ENCODE data around the gene EFCAB6. TPM values are rescaled to one million over a fixed set of nuclear protein-coding genes. Genes with fewer than 3 reads are reported as not detected.

Gene EFCAB6
- total and polyA plus RNA-seq, 2 donors (not counting 3 experiments of a cell fraction or from before 2014, with no cell fraction given): 0.07 to 0.31 TPM

- H3K27ac ChIP-seq (ENCODE audit: insufficient read depth, low read depth, low read length): no peak overlapping the region
- H3K9me3 ChIP-seq (replicated peaks; ENCODE audit: control insufficient read depth, insufficient read depth, low read length): no peaks in the 10 kb centered on the region
- no peaks in the 10 kb centered on the region for H3K4me1 ChIP-seq (ENCODE audit: control insufficient read depth, extremely low read depth, insufficient read depth, low read length)
- H3K9me1 ChIP-seq (replicated peaks; ENCODE audit: control insufficient read depth, extremely low read depth, insufficient read depth, low read length): no peaks in the 10 kb centered on the region
- ChIA-PET POLR2A (no interaction called here), CTCF (no interaction called here)
- TF ChIP-seq POLR2A (IDR thresholded peaks at IDR 0.05; ENCODE audit: low read depth, low read length) (no peak), POLR2AphosphoS5 (IDR thresholded peaks at IDR 0.05; ENCODE audit: insufficient read depth, low read depth, low read length) (no peak), EZH2 (IDR thresholded peaks at IDR 0.05; ENCODE audit: borderline replicate concordance, low read depth, low read length, severe bottlenecking) (no peak), CTCF (IDR thresholded peaks at IDR 0.05; ENCODE audit: extremely low read depth in 1 of 2, insufficient read depth in 1 of 2, low read depth in 1 of 2, low read length in 2 of 2) (no peak), FOS (IDR thresholded peaks at IDR 0.05; ENCODE audit: borderline replicate concordance, insufficient read depth, low read length) (no peak), MYC (IDR thresholded peaks at IDR 0.05; ENCODE audit: low read depth, low read length) (no peak), GATA2 (IDR thresholded peaks at IDR 0.05; ENCODE audit: insufficient read depth, insufficient read length, low read depth, low read length) (no peak), MAX (IDR thresholded peaks at IDR 0.05; ENCODE audit: insufficient read depth, insufficient read length) (no peak), JUN (IDR thresholded peaks at IDR 0.05; ENCODE audit: borderline replicate concordance, insufficient read depth, insufficient read length, low read depth) (no peak)
- no peak for DNase-seq (ENCODE audit: low read depth, low spot score)
- H4K20me1 ChIP-seq (replicated peaks; ENCODE audit: control insufficient read depth, extremely low read depth, insufficient read depth, low read length): no peaks in the 10 kb centered on the region
- no peaks in the 10 kb centered on the region for H3K27me3 ChIP-seq (ENCODE audit: control insufficient read depth in 2 of 2, insufficient read depth in 2 of 2, low read length in 2 of 2)
- no peak overlapping the region for H3K4me3 ChIP-seq (replicated peaks in 1 of 3; ENCODE audit: insufficient read depth in 1 of 3, low read depth in 1 of 3, low read length in 3 of 3)
- FAIRE-seq: no peak
- H3K4me2 ChIP-seq (ENCODE audit: insufficient read depth, low read length): no peak overlapping the region
- dilution Hi-C loops (cut with MboI; ENCODE audit: extremely low pct_ligation_motif_present, low sequenced_read_pairs) (no loop called here), intact Hi-C loops (cut with micrococcal nuclease) (no loop called here)
- BruUV-seq (replicated peaks): no TSS peak
- H2AFZ ChIP-seq (ENCODE audit: low read depth, low read length): no peak overlapping the region
- H3K9ac ChIP-seq (replicated peaks; ENCODE audit: extremely low read depth, insufficient read depth, low read length): no peak overlapping the region
- no peaks in the 10 kb centered on the region for H3K79me2 ChIP-seq (ENCODE audit: control insufficient read depth, insufficient read depth, low read length)
- no peaks in the 10 kb centered on the region for H3K36me3 ChIP-seq (ENCODE audit: control insufficient read depth in 2 of 2, extremely low read depth in 1 of 2, insufficient read depth in 2 of 2, low read length in 2 of 2)
These were observed 27.7 kb upstream of the EFCAB6 start for GRCh38 chr22:43839781-43840180.

Measured in endothelial cell of umbilical vein (primary cell).